HTR-8/SVneo (cell line): ENCODE measurements around the gene WNK2.
"Not testable (repeated sequence)": the region's sequence is repeated elsewhere in the genome, so short reads cannot be mapped to it uniquely, and the experiment has no call there.

Source experiments
- DNase-seq: peaks from one replicate; pipeline ENCODE4 v3.0.0; 2011; ENCODE audit warnings: low spot score, mixed read lengths; ENCODE audit not compliant: insufficient read length
- FAIRE-seq: peaks from 2 replicates; lab custom pipeline; 2011; peaks lifted over from hg19 to GRCh38; lab: Jason Lieb, UNC

Gene WNK2

DNA sequence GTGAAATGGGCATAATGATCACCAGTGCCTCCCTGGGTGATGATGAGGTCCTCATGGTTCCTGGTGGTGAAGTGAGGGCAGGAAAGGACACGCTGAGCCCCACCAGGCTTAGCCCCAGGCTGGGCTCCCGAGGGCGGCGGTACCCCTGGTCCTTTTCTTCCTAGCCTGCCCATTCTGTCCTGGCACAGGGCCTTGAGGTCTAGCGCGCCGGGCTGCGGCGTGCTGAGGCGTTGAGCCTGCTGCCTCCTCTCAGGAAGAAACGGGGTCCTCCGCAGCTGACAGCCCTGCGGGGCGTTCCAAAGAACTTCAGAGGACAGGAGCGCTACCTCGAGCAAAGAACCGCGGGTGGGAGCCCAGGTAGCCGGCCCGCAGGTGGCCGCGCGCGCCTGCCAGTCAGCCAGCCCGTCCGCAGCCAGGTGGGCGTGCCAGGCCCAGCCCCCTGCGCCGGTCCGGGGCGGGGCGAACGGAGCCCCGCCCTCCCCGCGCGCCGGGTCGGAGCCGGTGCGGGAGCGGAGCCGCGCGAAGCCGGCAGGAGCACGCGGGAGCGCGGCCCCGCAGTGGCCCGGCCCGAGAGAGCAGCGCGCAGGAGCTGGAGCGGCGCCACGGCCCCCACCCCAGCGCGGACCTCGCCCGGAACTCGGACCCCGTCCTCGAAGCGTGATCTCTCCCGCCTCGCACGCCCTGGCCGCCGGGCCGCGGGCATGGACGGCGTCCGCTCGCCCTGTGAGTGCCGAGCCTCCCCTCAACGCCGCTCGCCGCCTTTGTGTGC is at the start of gene WNK2:
TSS of gene WNK2 (plus strand) at position 477 of the 769 bp plus-strand sequence. CDS start 791 bp downstream, outside the sequence.
- DNase-seq = peak; percentile 52

DNA sequence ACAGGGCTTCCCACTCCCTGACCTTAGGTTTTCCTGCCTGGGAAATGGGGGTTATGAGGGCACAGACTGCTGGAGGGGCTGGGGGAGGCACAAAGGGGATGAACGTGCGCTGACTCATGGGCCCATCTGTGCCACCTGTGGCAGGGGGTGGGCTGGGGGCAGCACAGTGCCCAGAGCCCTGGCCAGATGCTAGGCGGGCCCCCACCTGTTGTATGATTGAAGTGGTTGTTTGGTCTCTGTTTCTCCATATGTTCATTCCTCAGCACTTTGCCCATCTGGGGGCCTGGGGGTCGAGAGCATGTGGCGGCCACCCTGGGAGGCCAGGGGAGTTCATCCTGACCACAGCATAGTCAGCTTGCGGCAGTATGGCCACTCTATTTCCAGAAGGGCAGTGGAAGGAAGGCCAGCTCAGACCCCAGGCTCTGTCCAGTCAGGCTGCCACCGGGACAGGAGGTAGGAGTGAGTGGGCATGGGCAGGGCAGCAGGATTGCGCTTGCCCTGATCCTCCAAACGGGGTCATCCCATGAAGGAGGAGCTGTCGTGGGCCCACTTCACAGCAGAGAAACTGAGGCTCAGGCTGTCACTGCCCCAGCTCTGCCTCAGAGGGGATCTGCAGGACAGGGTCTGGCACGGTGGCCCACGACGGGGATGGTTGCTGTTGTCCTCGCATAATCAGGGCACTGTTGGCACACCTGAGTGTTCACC is 49.0 kb upstream of the WNK2 start:
- no peak for DNase-seq
- no peak for FAIRE-seq

More for the DNA sequence above, at the start of gene WNK2:
- FAIRE-seq = peak; percentile 54

- no peak for FAIRE-seq
- no peak for DNase-seq
These were observed 47.9 kb upstream of the WNK2 start for GRCh38 chr9:93136011-93136440.

GRCh38 chr9:93137362-93137761 is 46.6 kb upstream of the WNK2 start:
- FAIRE-seq (no peak), DNase-seq (no peak)

DNA sequence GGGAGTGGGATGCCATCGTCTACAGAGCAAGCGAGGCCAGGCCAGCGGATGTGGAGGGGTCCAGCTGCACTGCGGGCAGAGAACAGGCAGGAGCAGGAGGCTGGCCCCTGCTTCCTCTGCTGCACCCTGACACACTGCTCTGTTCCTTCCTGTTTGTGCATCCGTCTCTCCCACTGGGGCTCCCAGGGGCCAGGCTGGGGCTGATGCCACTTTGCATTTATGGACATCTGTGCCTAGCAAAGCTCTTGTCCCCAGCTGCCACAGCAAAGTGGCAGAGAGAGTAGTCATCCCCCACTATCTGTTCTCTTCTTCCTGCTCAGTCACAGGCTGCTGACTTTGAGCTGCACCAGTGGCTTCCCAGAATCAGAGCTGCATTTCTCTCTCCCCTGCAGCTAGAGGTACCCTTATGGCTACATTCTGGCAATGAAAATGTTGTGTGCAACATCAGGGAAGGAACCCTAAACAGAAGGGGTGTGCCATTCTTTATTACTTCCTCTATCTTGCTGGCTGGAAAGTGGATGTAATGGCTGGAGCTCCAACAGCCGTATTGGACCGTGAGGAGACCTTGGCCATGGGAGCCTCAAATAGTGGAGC is 45.7 kb upstream of the WNK2 start:
- no peak for FAIRE-seq
- no peak for DNase-seq

GRCh38 chr9:93139365-93140182 is 44.4 kb upstream of the WNK2 start:
- FAIRE-seq (no peak), DNase-seq (no peak)

DNA sequence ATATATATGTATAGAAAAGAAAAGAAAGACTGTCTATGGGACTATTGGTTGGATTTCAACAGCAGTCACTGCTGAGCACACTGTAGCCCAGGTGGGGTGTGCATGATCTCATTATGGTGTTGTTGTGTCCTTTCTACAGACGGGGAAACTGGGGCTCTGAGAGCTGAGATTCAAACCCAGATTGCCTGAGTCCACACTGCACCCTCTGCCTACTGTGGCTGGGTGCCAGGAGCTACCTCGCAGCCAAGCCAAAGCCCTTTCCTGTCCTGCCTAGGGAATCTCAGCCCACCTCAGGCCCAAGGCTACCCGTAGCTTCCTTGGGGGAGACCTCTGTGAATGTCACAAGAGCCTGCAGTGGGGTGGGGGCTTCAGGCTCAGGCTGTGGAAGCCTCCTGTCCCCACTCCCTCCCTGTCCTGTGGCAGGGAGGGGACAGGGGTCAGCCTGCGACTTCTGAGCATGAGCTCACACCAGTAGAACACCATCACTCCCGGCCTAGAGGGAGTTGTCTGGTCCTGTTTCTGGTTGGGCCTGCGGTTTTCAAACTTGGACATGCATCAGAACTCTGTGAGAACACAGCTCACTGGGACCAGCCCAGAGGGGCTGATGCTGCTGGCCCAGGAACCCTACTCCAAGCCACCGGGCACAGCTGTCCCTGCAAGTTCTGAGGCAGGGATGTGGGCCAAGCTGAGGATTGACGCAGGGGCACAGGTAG is 42.0 kb upstream of the WNK2 start:
- DNase-seq (no peak), FAIRE-seq (no peak)

DNA sequence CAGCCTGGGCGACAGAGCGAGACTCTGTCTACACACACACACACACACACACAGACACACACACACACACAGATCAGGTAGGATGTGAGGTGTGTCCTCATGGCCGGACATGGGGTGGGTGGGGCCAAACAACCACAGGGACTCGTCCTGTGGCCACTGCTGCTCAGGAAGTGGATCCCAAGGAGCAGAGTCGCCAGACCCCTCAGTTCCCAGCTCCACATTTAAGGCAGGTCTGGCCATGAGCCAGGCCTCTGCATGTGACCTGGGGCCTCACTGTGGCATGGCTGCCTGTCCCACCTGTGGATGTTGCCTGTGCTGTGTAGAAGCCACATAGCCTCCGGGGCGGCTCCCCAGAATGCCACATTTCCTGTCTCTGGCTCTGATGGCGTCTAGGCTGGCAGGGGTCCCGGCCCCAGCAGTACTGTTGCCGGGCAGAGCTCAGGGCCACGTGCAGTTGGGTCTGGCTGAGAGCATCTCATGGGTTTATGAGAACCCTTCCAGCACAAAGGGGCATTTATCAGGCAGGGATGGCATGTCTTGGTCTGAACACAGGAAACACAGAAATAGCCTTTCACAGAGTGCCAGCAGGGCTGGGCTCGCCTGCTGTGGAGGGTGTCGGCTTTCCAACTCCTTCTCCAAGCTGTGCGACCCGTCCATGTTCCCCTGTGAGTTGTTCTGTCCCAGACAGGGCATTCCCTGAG is 40.0 kb upstream of the WNK2 start:
- DNase-seq (no peak), FAIRE-seq (no peak)

- not testable (repeated sequence) for FAIRE-seq
These were observed 37.2 kb upstream of the WNK2 start for GRCh38 chr9:93146696-93147095.

GRCh38 chr9:93147632-93148031 is 36.3 kb upstream of the WNK2 start:
- FAIRE-seq (no peak), DNase-seq (no peak)

More at GRCh38 chr9:93146696-93147095, 37.2 kb upstream of the WNK2 start:
- DNase-seq = not testable (repeated sequence)

DNA sequence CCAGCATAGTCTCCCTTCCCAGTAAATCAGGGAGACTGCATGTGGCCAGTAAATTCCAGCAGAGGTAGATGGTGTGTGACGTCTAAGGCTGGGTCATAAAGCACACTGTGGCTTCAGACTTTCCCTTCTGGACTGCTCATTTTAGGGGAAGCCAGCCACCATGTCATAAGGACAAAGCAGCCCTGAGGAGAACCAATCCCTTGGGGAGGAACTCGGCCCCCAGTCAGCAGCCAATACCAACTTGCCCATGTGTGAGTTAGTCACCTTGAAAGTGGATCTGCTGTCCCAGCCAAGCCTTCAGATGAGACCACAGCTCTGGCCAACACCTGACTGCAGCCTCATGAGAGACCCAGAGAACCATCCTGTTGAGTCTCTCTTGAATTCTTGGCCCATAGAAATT is 35.2 kb upstream of the WNK2 start:
- no peak for FAIRE-seq

GRCh38 chr9:93149361-93149760 is 34.6 kb upstream of the WNK2 start:
- FAIRE-seq = no peak

More for the DNA sequence above, 35.2 kb upstream of the WNK2 start:
- DNase-seq = no peak

DNA sequence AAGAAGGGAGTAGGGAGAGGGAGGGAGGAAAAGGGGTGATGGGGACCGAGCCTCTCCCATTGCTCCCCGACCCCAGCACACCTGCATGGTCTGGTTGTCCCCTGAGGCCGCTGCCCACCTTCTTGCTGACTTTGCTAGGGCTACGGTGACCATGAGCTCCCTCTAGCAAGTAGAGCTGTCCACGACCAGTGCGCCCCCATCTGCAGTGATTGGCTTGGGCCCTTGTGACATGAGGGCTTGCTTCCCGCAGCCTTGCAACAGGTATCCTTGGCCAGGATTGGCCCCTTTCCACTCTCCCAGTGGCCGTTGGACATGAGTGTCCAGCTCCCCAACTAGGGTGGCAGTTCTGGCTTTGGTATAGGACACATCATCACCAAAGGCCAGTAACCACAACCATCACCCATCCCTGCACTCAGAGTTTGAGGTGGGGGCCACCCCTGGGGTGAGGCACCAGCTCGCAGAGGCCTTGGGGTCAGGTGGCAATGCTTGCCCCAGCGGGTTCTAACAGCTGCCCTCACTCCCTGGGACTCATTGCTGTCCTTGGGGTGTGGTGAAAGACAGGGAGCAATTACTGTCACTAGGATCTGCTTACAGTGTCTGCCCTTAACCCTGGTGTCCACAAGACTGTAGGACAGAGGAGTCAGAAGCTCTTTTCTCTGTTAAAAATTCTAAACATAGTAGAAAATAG is 32.7 kb upstream of the WNK2 start:
- DNase-seq (no peak), FAIRE-seq (no peak)

More at GRCh38 chr9:93149361-93149760, 34.6 kb upstream of the WNK2 start:
- no peak for DNase-seq

GRCh38 chr9:93154293-93154903 is 29.5 kb upstream of the WNK2 start:
- no peak for FAIRE-seq
- DNase-seq = peak; percentile 44

GRCh38 chr9:93155716-93156474 is 28.0 kb upstream of the WNK2 start:
- no peak for FAIRE-seq
- no peak for DNase-seq

GRCh38 chr9:93156475-93157008 is 27.4 kb upstream of the WNK2 start:
- no peak for FAIRE-seq
- DNase-seq = no peak
